Measurements from ENCODE around the gene PDE11A. TPM values are rescaled to one million over a fixed set of nuclear protein-coding genes. Genes with fewer than 3 reads are reported as not detected.

Gene PDE11A
- total and polyA plus RNA-seq, 4 donors: 1.0 to 5.9 (median 1.7) TPM

- TF ChIP-seq FOXA2 (IDR thresholded peaks at IDR 0.05): no peak
- TF ChIP-seq TAF1 (conservative IDR thresholded peaks at IDR 0.05): no peak
- TF ChIP-seq GABPA (IDR thresholded peaks at IDR 0.05 in 1 of 2, conservative IDR thresholded peaks at IDR 0.05 in 1 of 2): no peak
- no peak for TF ChIP-seq EGR1 (IDR thresholded peaks at IDR 0.05; ENCODE audit: low read depth in 2 of 2)
- TF ChIP-seq ZBTB33 (IDR thresholded peaks at IDR 0.05): no peak
- no peak for TF ChIP-seq RAD21 (IDR thresholded peaks at IDR 0.05)
- TF ChIP-seq MAX (IDR thresholded peaks at IDR 0.05): no peak
- no peak for TF ChIP-seq YY1 (IDR thresholded peaks at IDR 0.05)
- TF ChIP-seq SP1 (IDR thresholded peaks at IDR 0.05): no peak
- no peak for TF ChIP-seq FOXA1 (IDR thresholded peaks at IDR 0.05)
- TF ChIP-seq ATF3 (IDR thresholded peaks at IDR 0.05): no peak
- TF ChIP-seq RXRA (IDR thresholded peaks at IDR 0.05): no peak
- no peak for TF ChIP-seq HNF4G (IDR thresholded peaks at IDR 0.05)
- TF ChIP-seq JUND (IDR thresholded peaks at IDR 0.05): no peak
- no peak for TF ChIP-seq NR2F2 (IDR thresholded peaks at IDR 0.05)
- TF ChIP-seq REST (IDR thresholded peaks at IDR 0.05): no peak
- TF ChIP-seq HNF4A (conservative IDR thresholded peaks at IDR 0.05): no peak
- Histone ChIP-seq H3K9me3 (ENCODE audit: control insufficient read depth in 4 of 4, low read length in 3 of 4) (no peaks in the 10 kb centered on the region), H3K36me3 (ENCODE audit: control insufficient read depth in 4 of 4, insufficient read depth in 3 of 4, low read depth in 1 of 4, low read length in 3 of 4) (no peaks in the 10 kb centered on the region), H3K4me3 (ENCODE audit: low read depth in 1 of 3, low read length in 3 of 3) (no peak overlapping the region), H3K4me1 (ENCODE audit: control insufficient read depth in 4 of 4, insufficient read depth in 4 of 4, low read length in 3 of 4) (no peaks in the 10 kb centered on the region), H3K27ac (ENCODE audit: low read depth in 1 of 2, low read length in 2 of 2) (no peak overlapping the region), H3K9ac (ENCODE audit: low read depth in 1 of 2, low read length in 2 of 2) (no peak overlapping the region), H3K27me3 (ENCODE audit: control insufficient read depth in 4 of 4, insufficient read depth in 4 of 4, low read length in 3 of 4) (no peaks in the 10 kb centered on the region)
- no peak for DNase-seq (ENCODE audit: low spot score)
- 69% methylated on average over 7 of the region's 7 CpGs for WGBS
Measured at GRCh38 chr2:177738461-177739235, 333.9 kb downstream of the PDE11A start.

GRCh38 chr2:177735318-177735803 lies 337.2 kb downstream of the PDE11A start:
- H3K27ac ChIP-seq (ENCODE audit: low read depth in 1 of 2, low read length in 2 of 2): no peak overlapping the region
- TF ChIP-seq REST (IDR thresholded peaks at IDR 0.05) (no peak), HNF4G (IDR thresholded peaks at IDR 0.05) (no peak), NR2F2 (IDR thresholded peaks at IDR 0.05) (no peak), EGR1 (IDR thresholded peaks at IDR 0.05; ENCODE audit: low read depth in 2 of 2) (no peak), FOXA1 (IDR thresholded peaks at IDR 0.05) (no peak), GABPA (IDR thresholded peaks at IDR 0.05 in 1 of 2, conservative IDR thresholded peaks at IDR 0.05 in 1 of 2) (no peak), YY1 (IDR thresholded peaks at IDR 0.05) (no peak), TAF1 (conservative IDR thresholded peaks at IDR 0.05) (no peak), RAD21 (IDR thresholded peaks at IDR 0.05) (no peak), JUND (IDR thresholded peaks at IDR 0.05) (no peak), HNF4A (conservative IDR thresholded peaks at IDR 0.05) (no peak), ATF3 (IDR thresholded peaks at IDR 0.05) (no peak)
- no peaks in the 10 kb centered on the region for H3K9me3 ChIP-seq (ENCODE audit: control insufficient read depth in 4 of 4, low read length in 3 of 4)
- no peak for DNase-seq (ENCODE audit: low spot score)
- WGBS: 96% methylated on average over 6 of the region's 6 CpGs
- no peak overlapping the region for H3K4me3 ChIP-seq (ENCODE audit: low read depth in 1 of 3, low read length in 3 of 3)
- H3K36me3 ChIP-seq (ENCODE audit: control insufficient read depth in 4 of 4, insufficient read depth in 3 of 4, low read depth in 1 of 4, low read length in 3 of 4): no peaks in the 10 kb centered on the region
- H3K27me3 ChIP-seq (ENCODE audit: control insufficient read depth in 4 of 4, insufficient read depth in 4 of 4, low read length in 3 of 4): no peaks in the 10 kb centered on the region
- H3K9ac ChIP-seq (ENCODE audit: low read depth in 1 of 2, low read length in 2 of 2): no peak overlapping the region
- no peaks in the 10 kb centered on the region for H3K4me1 ChIP-seq (ENCODE audit: control insufficient read depth in 4 of 4, insufficient read depth in 4 of 4, low read length in 3 of 4)
